ENCODE data around the gene CDHR3. TPM values are rescaled to one million over a fixed set of nuclear protein-coding genes. Genes with fewer than 3 reads are reported as not detected.

The CDHR3 gene
- total and polyA plus RNA-seq, 4 donors, result 1.0 to 5.1 (median 3.0) TPM

DNA sequence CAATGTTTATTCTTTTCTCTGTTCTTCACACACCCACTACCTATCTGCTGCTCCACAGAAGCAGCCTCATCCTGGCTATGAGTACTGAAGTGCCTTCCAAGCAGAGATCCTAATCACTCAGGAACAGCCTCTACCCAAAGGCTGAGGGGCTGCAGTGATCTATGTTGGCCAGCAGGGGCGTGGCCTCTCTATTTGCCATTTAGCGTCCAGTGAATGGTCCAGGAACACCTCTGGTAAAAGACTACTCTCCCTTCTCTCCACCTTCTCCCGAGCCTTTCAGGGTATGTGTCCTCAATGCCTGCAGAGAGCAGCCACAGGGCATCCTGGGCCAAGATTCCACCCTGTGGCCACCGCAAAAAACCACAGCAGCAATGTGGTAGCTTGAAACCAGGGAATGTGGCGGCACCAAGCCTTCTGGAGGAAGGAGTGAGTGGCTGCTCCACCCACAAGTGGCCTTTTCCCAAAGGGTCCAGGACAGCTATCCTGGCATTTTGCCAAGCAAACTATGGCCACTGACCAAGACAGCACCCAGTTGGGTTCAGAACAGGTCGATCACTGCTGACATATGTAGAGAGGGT is 78.2 kb downstream of the CDHR3 start:
- no peak for DNase-seq
- H3K27me3 ChIP-seq (ENCODE audit: control insufficient read depth in 1 of 2, insufficient read depth in 2 of 2, low read length in 1 of 2), result no peaks in the 10 kb centered on the region
- no peak overlapping the region for H3K27ac ChIP-seq (ENCODE audit: low read depth in 1 of 2, low read length in 2 of 2)
- H3K9me3 ChIP-seq (ENCODE audit: control insufficient read depth, low read length), result no peaks in the 10 kb centered on the region
- 49 to 51% methylated on average over 6 of the region's 6 CpGs for whole genome bisulfite sequencing, 2 donors
- H3K4me1 ChIP-seq (ENCODE audit: control insufficient read depth in 1 of 2, insufficient read depth in 2 of 2, low read length in 2 of 2), result no peaks in the 10 kb centered on the region
- intact Hi-C loops (cut with DNase I), result loop anchor here in 1 of 2 donors (2.0 to 5.0 kb wide), 2 partner anchors 282 to 389 kb away; no protein-coding TSS in a partner anchor
- ATAC-seq (ENCODE audit: low FRiP score), result no peak
- H3K36me3 ChIP-seq (ENCODE audit: control insufficient read depth in 1 of 2, insufficient read depth in 2 of 2, low read length in 1 of 2), result no peaks in the 10 kb centered on the region
- H3K4me3 ChIP-seq (ENCODE audit: low read length in 2 of 2), result no peak overlapping the region

DNA sequence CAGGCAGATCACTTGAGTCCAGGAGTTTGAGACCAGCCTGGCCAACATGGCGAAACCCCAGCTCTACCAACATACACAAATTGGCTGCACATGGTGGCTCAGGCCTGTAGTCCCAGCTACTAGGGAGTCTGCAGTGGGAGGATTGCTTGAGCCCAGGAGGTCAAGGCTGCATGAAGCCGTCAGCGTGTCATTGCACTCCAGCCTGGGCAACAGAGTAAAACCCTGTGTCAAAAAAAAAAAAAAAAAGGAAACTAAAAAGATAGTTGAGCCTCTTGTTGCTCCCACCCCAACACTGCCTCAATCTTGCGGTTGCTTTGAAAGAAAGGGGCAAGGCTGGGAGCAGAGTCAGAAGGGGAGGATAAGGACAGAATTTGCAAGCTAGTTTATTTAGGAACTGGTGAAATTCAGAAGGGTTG is 79.1 kb downstream of the CDHR3 start:
- intact Hi-C loops (cut with DNase I), result loop anchor here (2.0 to 5.0 kb wide), 3 partner anchors 281 to 390 kb away; no protein-coding TSS in a partner anchor
- Histone ChIP-seq H3K27ac (ENCODE audit: low read depth in 1 of 2, low read length in 2 of 2) (no peak overlapping the region), H3K4me3 (ENCODE audit: low read length in 2 of 2) (no peak overlapping the region), H3K27me3 (ENCODE audit: control insufficient read depth in 1 of 2, insufficient read depth in 2 of 2, low read length in 1 of 2) (no peaks in the 10 kb centered on the region), H3K9me3 (ENCODE audit: control insufficient read depth, low read length) (no peaks in the 10 kb centered on the region), H3K36me3 (ENCODE audit: control insufficient read depth in 1 of 2, insufficient read depth in 2 of 2, low read length in 1 of 2) (no peaks in the 10 kb centered on the region), H3K4me1 (ENCODE audit: control insufficient read depth in 1 of 2, insufficient read depth in 2 of 2, low read length in 2 of 2) (no peaks in the 10 kb centered on the region)
- ATAC-seq (ENCODE audit: low FRiP score), result no peak
- 87 to 88% methylated on average over 4 of the region's 4 CpGs for WGBS, 2 donors
- DNase-seq, result no peak

DNA sequence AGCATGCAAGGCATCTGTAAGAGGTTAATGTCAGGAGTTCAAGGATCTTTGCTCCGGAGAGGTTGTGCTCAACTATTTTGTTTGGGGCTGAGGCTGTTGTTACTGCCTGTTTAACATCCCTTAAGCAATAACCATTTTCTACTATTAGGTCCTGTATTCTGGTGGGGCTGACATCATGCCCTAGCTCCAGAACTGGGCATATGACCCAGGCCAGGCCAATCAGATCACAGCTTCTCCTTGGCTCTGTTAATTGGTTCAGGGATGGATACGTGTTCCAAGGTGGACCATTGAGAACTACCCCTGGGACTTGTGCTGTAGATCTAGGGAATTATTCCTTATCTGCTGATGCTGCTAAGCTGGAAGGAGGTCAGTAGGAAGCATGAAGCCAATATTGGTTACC is 82.1 kb downstream of the CDHR3 start:
- Histone ChIP-seq H3K27me3 (ENCODE audit: control insufficient read depth in 1 of 2, insufficient read depth in 2 of 2, low read length in 1 of 2) (no peaks in the 10 kb centered on the region), H3K36me3 (ENCODE audit: control insufficient read depth in 1 of 2, insufficient read depth in 2 of 2, low read length in 1 of 2) (no peaks in the 10 kb centered on the region), H3K27ac (ENCODE audit: low read depth in 1 of 2, low read length in 2 of 2) (no peak overlapping the region), H3K4me1 (ENCODE audit: control insufficient read depth in 1 of 2, insufficient read depth in 2 of 2, low read length in 2 of 2) (no peaks in the 10 kb centered on the region), H3K4me3 (ENCODE audit: low read length in 2 of 2) (no peak overlapping the region), H3K9me3 (ENCODE audit: control insufficient read depth, low read length) (no peaks in the 10 kb centered on the region)
- intact Hi-C loops (cut with DNase I), result no loop called here
- no peak for ATAC-seq (ENCODE audit: low FRiP score)
- 37 to 53% methylated on average over 2 of the region's 2 CpGs for WGBS, 2 donors
- DNase-seq, result no peak

DNA sequence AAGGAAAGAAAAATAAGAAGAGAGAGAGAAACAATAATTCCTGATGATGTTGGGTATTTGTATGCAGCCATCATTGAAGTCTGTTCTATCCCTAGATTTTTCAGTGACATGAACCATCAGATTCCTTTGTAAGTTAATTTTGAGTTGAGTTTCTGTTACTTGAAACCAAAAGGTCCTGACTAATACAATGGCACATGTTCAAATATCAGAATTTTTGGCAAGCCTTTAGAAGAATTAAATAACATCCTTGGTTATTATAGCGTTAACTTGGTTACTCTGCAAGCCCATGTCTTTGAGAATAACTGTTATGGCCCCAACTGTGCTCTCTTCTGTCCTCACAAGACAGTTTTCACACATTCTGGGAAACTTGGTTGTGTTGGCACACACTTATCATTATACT is 82.5 kb downstream of the CDHR3 start:
- no peaks in the 10 kb centered on the region for H3K9me3 ChIP-seq (ENCODE audit: control insufficient read depth, low read length)
- H3K27me3 ChIP-seq (ENCODE audit: control insufficient read depth in 1 of 2, insufficient read depth in 2 of 2, low read length in 1 of 2), result no peaks in the 10 kb centered on the region
- 11 to 20% methylated on average over 1 of the region's 1 CpG for WGBS, 2 donors
- ATAC-seq (ENCODE audit: low FRiP score) (no peak), DNase-seq (no peak)
- H3K4me3 ChIP-seq (ENCODE audit: low read length in 2 of 2), result no peak overlapping the region
- no peak overlapping the region for H3K27ac ChIP-seq (ENCODE audit: low read depth in 1 of 2, low read length in 2 of 2)
- intact Hi-C loops (cut with DNase I), result no loop called here
- no peaks in the 10 kb centered on the region for H3K36me3 ChIP-seq (ENCODE audit: control insufficient read depth in 1 of 2, insufficient read depth in 2 of 2, low read length in 1 of 2)
- no peaks in the 10 kb centered on the region for H3K4me1 ChIP-seq (ENCODE audit: control insufficient read depth in 1 of 2, insufficient read depth in 2 of 2, low read length in 2 of 2)

DNA sequence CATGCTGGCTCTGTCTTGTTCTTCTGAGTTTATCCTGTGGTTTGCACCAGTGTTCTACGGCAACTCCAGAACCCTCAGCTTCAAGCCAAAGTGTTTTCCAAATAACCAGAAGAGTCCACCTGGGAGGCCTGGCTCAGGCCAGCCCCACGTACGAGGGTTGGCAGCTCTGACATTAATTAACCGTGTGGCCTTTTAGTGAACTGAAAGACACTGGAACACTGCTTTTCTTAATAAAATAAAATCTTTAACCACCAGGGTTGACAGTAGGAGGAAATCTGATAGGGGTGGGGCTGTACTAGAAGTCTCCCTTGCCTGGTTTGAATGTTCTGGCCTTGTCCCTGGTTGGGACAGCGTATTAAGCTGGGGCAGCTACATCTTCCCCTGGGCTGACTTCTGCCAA is 84.1 kb downstream of the CDHR3 start:
- H3K36me3 ChIP-seq (ENCODE audit: control insufficient read depth in 1 of 2, insufficient read depth in 2 of 2, low read length in 1 of 2), result no peaks in the 10 kb centered on the region
- intact Hi-C loops (cut with DNase I), result no loop called here
- no peak overlapping the region for H3K27ac ChIP-seq (ENCODE audit: low read depth in 1 of 2, low read length in 2 of 2)
- H3K27me3 ChIP-seq (ENCODE audit: control insufficient read depth in 1 of 2, insufficient read depth in 2 of 2, low read length in 1 of 2), result no peaks in the 10 kb centered on the region
- DNase-seq (no peak), ATAC-seq (ENCODE audit: low FRiP score) (no peak)
- H3K4me3 ChIP-seq (ENCODE audit: low read length in 2 of 2), result no peak overlapping the region
- H3K4me1 ChIP-seq (ENCODE audit: control insufficient read depth in 1 of 2, insufficient read depth in 2 of 2, low read length in 2 of 2), result no peaks in the 10 kb centered on the region
- WGBS, 2 donors, result 89 to 93% methylated on average over 5 of the region's 5 CpGs
- H3K9me3 ChIP-seq (ENCODE audit: control insufficient read depth, low read length), result no peaks in the 10 kb centered on the region

DNA sequence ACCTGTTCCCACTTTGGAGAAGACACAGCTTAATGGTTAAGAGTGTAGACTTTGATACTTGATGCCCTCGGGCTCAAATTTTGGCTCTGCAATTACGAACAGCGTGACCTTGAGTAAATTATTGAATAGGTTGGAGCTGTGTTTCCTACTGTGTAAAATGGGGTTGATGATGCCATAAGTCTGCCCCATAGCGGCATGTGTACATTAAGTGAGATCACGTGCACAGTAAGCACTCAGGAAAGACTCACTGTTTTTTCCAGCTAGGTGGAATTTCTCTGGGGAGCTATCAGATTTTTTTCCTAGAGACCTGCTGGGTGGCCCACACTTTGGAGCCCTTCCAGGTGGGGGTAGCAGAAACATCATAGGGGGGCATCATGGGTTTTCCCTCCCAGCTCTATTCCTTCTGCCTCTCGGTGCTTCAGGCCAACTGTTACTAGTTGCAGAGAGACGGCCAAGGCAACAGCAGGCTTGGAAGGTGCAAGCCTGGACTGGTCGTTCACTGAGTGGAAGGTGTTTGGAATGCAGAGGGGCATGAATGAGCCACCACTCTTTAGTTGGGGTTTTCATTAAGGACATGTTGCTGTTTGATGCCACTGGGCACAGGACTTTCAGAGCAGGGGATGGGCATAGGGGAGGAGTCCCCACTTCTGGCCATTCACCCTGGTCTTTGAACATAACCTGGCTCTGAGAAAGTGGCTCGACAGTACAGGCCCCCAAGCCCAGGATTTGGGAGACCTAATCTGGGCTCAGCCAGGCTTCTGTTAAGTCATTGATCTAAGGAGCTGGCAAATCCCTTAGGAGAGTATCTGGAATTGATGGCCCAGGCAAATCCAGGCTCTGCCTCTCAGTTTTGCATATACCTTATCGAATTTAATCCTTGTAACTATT is 85.0 kb downstream of the CDHR3 start:
- intact Hi-C loops (cut with DNase I), result no loop called here
- 87 to 89% methylated on average over 10 of the region's 10 CpGs for WGBS, 2 donors

DNA sequence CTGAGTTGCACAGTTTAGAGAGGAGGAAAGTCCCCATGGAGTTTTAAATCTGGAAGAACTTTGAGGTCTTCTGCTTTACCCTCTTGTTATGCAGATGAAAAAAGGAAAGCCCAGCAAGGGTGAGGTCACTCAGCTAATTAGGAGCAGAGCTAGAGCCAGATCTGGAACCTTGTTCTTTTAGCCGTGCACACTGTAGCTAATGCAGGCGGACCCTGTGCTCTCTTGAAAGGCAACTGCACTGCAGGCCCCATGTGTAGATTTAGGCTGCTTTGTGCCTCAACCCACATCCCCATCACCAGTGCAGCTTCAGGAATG is 85.6 kb downstream of the CDHR3 start:
- H3K4me1 ChIP-seq (ENCODE audit: control insufficient read depth in 1 of 2, insufficient read depth in 2 of 2, low read length in 2 of 2), result no peaks in the 10 kb centered on the region
- DNase-seq (no peak), ATAC-seq (ENCODE audit: low FRiP score) (no peak)
- intact Hi-C loops (cut with DNase I), result no loop called here
- no peaks in the 10 kb centered on the region for H3K9me3 ChIP-seq (ENCODE audit: control insufficient read depth, low read length)
- H3K27ac ChIP-seq (ENCODE audit: low read depth in 1 of 2, low read length in 2 of 2), result no peak overlapping the region
- no peaks in the 10 kb centered on the region for H3K36me3 ChIP-seq (ENCODE audit: control insufficient read depth in 1 of 2, insufficient read depth in 2 of 2, low read length in 1 of 2)
- no peak overlapping the region for H3K4me3 ChIP-seq (ENCODE audit: low read length in 2 of 2)
- 93 to 94% methylated on average over 2 of the region's 2 CpGs for WGBS, 2 donors
- H3K27me3 ChIP-seq (ENCODE audit: control insufficient read depth in 1 of 2, insufficient read depth in 2 of 2, low read length in 1 of 2), result no peaks in the 10 kb centered on the region

More for the DNA sequence above, 85.0 kb downstream of the CDHR3 start:
- no peaks in the 10 kb centered on the region for H3K36me3 ChIP-seq (ENCODE audit: control insufficient read depth in 1 of 2, insufficient read depth in 2 of 2, low read length in 1 of 2)
- no peaks in the 10 kb centered on the region for H3K27me3 ChIP-seq (ENCODE audit: control insufficient read depth in 1 of 2, insufficient read depth in 2 of 2, low read length in 1 of 2)
- DNase-seq, result no peak
- H3K4me1 ChIP-seq (ENCODE audit: control insufficient read depth in 1 of 2, insufficient read depth in 2 of 2, low read length in 2 of 2), result no peaks in the 10 kb centered on the region
- no peak overlapping the region for H3K4me3 ChIP-seq (ENCODE audit: low read length in 2 of 2)
- no peak overlapping the region for H3K27ac ChIP-seq (ENCODE audit: low read depth in 1 of 2, low read length in 2 of 2)
- no peaks in the 10 kb centered on the region for H3K9me3 ChIP-seq (ENCODE audit: control insufficient read depth, low read length)
- no peak for ATAC-seq (ENCODE audit: low FRiP score)

DNA sequence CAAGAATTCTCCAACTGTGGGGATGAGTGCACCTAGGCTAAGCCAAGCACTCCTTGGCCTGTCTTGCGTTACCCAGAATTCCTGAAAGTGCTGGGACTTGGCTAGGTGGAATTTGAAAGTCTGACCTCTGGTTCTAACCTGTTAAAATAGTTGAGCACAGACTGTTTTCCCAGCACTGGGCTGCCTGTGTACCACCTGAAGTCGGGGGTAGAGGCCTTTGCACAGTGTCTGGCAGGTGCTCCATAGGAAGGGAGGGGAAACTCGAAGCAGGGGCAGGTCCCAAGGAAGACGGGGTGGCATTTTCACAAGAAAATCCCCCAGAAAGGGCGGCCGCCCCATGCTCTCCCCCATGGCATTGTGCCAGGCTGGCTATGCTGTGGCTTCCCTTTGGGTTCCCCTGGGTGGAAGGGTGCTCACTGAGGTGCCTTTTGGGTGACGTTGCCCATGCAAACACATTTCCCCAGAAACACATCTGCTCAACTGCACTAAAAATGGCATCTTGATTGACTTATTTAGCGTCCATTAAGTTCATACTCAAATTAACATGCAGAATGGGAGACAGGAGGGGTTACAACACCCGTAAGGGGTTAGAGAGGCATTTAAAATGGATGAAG is 86.2 kb downstream of the CDHR3 start:
- no peak for DNase-seq
- Histone ChIP-seq H3K36me3 (ENCODE audit: control insufficient read depth in 1 of 2, insufficient read depth in 2 of 2, low read length in 1 of 2) (no peaks in the 10 kb centered on the region), H3K4me1 (ENCODE audit: control insufficient read depth in 1 of 2, insufficient read depth in 2 of 2, low read length in 2 of 2) (no peaks in the 10 kb centered on the region), H3K27ac (ENCODE audit: low read depth in 1 of 2, low read length in 2 of 2) (no peak overlapping the region), H3K4me3 (ENCODE audit: low read length in 2 of 2) (no peak overlapping the region), H3K27me3 (ENCODE audit: control insufficient read depth in 1 of 2, insufficient read depth in 2 of 2, low read length in 1 of 2) (no peaks in the 10 kb centered on the region), H3K9me3 (ENCODE audit: control insufficient read depth, low read length) (no peaks in the 10 kb centered on the region)
- no peak for ATAC-seq (ENCODE audit: low FRiP score)
- intact Hi-C loops (cut with DNase I), result no loop called here
- WGBS, 2 donors, result 94 to 95% methylated on average over 9 of the region's 9 CpGs

Data from aorta (tissue), 5 donors.